Stomach (tissue), 9 donors: ENCODE data around the gene B4GALNT3. TPM values are rescaled to one million over a fixed set of nuclear protein-coding genes. Genes with fewer than 3 reads are reported as not detected.

Experiments used
- DNase-seq, 2 donors: peaks; one replicate each; pipeline versions ENCODE4 v3.0.0 to v3.0.0-alpha.2; 2013 to 2019
- H3K27ac ChIP-seq, 5 donors: fragments of 200-600 bp in 4 of 5; sonication (generic) in 4 of 5; one replicate each; pipeline ENCODE4 v1.5.1; 2013 to 2019; ENCODE audit warnings: mild to moderate bottlenecking in 1 of 5, moderate library complexity in 1 of 5
- H3K27me3 ChIP-seq, 3 donors: fragments of 200-600 bp; sonication (generic); one replicate each; pipeline ENCODE4 v1.5.1; 2017 to 2019; ENCODE audit warnings: mixed run types in 1 of 3
- H3K36me3 ChIP-seq, 4 donors: fragments of 200-600 bp; sonication (generic); 1 replicate in 3 of 4; 2 replicates in 1 of 4; pipeline ENCODE4 v1.5.1; 2016 to 2019
- H3K4me1 ChIP-seq, 4 donors: fragments of 200-600 bp; sonication (generic); one replicate each; pipeline ENCODE4 v1.5.1; 2016 to 2019
- H3K4me3 ChIP-seq, 4 donors: fragments of 200-600 bp; sonication (generic) in 3 of 4; one replicate each; pipeline ENCODE4 v1.5.1; 2016 to 2019; ENCODE audit warnings: mild to moderate bottlenecking in 1 of 4
- H3K9me3 ChIP-seq, 4 donors: fragments of 200-600 bp; sonication (generic); one replicate each; pipeline ENCODE4 v1.5.1; 2016 to 2019
- CTCF ChIP-seq, 7 experiments: fragments of 450-650 bp in 4 of 7; fragments of 200-600 bp in 3 of 7; sonication (generic) in 3 of 7; IDR thresholded peaks; one replicate each; pipeline ENCODE4 v1.5.1; 2016 to 2019; ENCODE audit warnings: antibody characterized with exemption in 7 of 7, control low read depth in 2 of 7, mild to moderate bottlenecking in 1 of 7
- EP300 ChIP-seq: sonication (generic); formaldehyde crosslinking; IDR thresholded peaks from one replicate; pipeline ENCODE4 v1.6.1; 2017; ENCODE audit warnings: antibody characterized with exemption
- POLR2A ChIP-seq, 4 donors: fragments of 450-650 bp; IDR thresholded peaks; one replicate each; pipeline ENCODE4 v1.6.1; 2016; ENCODE audit warnings: antibody characterized with exemption in 4 of 4, control low read depth in 2 of 4, mild to moderate bottlenecking in 1 of 4, moderate library complexity in 1 of 4
- POLR2AphosphoS5 ChIP-seq, 3 donors: sonication (generic); formaldehyde crosslinking; IDR thresholded peaks; one replicate each; pipeline ENCODE4 v1.6.1; 2016; ENCODE audit warnings: antibody characterized with exemption in 3 of 3
- WGBS, 5 donors: extraction: QIAGEN DNeasy Blood & Tissue Kit in 3 of 5; methylation state at CpG; one replicate each; pipeline versions ENCODE4 v1.1.5 to v1.1.7; 2013 to 2018; 5-methylcytosine and 5-hydroxymethylcytosine counted together
- intact Hi-C: fragments of 100-400 bp; cut with DNase I; formaldehyde crosslinking; loops from one replicate; pipeline ENCODE4 v1.15.1; 2023; ENCODE audit warnings: low total_unique reads
- polyA plus RNA-seq, 3 donors: library from polyadenylated mRNA; stranded (reverse); fragments of 200-250 nt; gene quantifications; one replicate each; pipeline ENCODE4 v1.2.3, GENCODE V29; 2013
- total RNA-seq, 5 donors: library from RNA; depleted of rRNA; stranded (reverse); fragments of >200 nt; gene quantifications; one replicate each; pipeline versions ENCODE4 v1.1.0 to v1.2.3, GENCODE V29; 2014 to 2016
- donor health status: healthy with polysubstance abuse.
- donor health status: Bipolar disorder and iron deficiency.
- donor health status: healthy.

B4GALNT3 gene
- total and polyA plus RNA-seq, 8 donors: 20.8 to 332 (median 71.0) TPM

DNA sequence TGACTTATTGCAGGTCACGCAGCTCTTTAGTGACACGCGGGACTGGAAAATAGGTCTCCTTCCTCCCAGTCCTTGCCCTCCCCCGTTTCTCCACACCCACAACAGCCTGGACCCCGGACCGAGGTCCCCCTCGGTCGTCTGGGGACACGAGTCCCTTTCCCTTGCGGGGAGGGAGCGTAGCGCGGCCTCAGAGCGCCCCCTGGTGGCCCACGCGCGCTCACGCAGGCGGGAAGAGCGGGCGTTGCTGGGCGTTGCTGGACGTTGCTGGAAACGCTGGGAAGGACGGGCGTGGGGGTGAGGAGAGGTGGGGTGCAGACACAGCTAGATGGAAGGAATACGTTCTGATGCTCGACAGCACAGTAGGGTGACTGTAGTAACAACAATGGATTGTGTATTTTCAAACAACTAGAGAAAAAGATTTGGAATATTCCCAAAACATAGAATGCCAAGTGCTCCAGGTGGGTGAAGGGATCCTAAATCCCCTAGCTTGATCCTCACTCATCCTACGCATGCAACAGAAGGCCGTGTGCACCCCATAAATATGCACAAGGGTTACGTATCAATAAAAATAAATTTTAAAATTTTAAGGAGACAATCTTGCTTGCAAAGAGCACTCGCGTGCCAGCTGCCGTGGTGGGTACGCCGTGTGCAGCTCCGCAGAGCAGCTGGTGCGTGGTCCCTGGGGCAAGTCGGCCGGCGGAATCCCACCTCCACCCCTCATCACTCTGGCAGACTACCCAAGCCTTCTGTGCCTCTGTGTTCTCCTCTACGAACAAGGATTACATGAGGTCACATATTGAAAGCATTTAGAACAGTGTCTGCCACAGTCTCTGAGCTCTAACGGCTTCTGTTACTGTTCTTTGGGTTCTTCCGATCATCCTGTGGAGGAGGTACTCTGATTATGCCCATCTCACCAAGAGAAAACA, 87.4 kb downstream of the B4GALNT3 start:
- WGBS, 5 donors: 32 to 49% (median 34%) methylated on average over 25 to 44 of the region's 44 CpGs
- intact Hi-C loops: loop anchor here (5.0 kb wide), 1 partner anchor 105 kb away; no protein-coding TSS in a partner anchor

GRCh38 chr12:547883-548470, 88.2 kb downstream of the B4GALNT3 start:
- H3K4me1 ChIP-seq: peaks cover 0 to 15% (median 9%) of the 10 kb centered on the region in 4 donors
- 74 to 83% (median 75%) methylated on average over 11 to 13 of the region's 13 CpGs for WGBS, 5 donors
- H3K4me3 ChIP-seq: no peak overlapping the region
- H3K27me3 ChIP-seq: peaks cover 0 to 48% (median 7%) of the 10 kb centered on the region in 3 donors
- no peak overlapping the region for H3K27ac ChIP-seq
- TF ChIP-seq POLR2A (IDR thresholded peaks at IDR 0.05) (no peak), EP300 (no peak), CTCF (IDR thresholded peaks at IDR 0.05) (no peak), POLR2AphosphoS5 (IDR thresholded peaks at IDR 0.05) (no peak)
- H3K9me3 ChIP-seq: no peaks in the 10 kb centered on the region
- DNase-seq: no peak
- intact Hi-C loops: loop anchor here (5.0 kb wide), 1 partner anchor 106 kb away; no protein-coding TSS in a partner anchor
- H3K36me3 ChIP-seq: peaks cover 7 to 68% (median 50%) of the 10 kb centered on the region in 4 donors

More for the DNA sequence above, 87.4 kb downstream of the B4GALNT3 start:
- peak; percentile 75 to 90 for DNase-seq
- Histone ChIP-seq H3K9me3 (no peaks in the 10 kb centered on the region), H3K4me3 (peak overlapping the region in 1 of 4 donors; percentile 14), H3K4me1 (peaks cover 3 to 22% (median 14%) of the 10 kb centered on the region in 4 donors), H3K36me3 (peaks cover 7 to 62% (median 44%) of the 10 kb centered on the region in 4 donors), H3K27ac (no peak overlapping the region), H3K27me3 (peaks cover 0 to 44% (median 7%) of the 10 kb centered on the region in 3 donors)
- peak in 1 of 3 donors; percentile 83 for TF ChIP-seq POLR2AphosphoS5 (IDR thresholded peaks at IDR 0.05)
- TF ChIP-seq CTCF (IDR thresholded peaks at IDR 0.05): peak in 6 of 7 experiments; percentile 97 to 100 (median 98)
- TF ChIP-seq EP300: no peak

- 90 to 93% (median 91%) methylated on average over 25 to 29 of the region's 29 CpGs for WGBS, 5 donors
- H3K36me3 ChIP-seq: peaks cover 7 to 80% (median 62%) of the 10 kb centered on the region in 4 donors
- H3K4me1 ChIP-seq: peaks cover 0 to 23% (median 9%) of the 10 kb centered on the region in 4 donors
- no peak overlapping the region for H3K27ac ChIP-seq
- no peak for DNase-seq
- intact Hi-C loops: loop anchor here (5.0 kb wide), 1 partner anchor 107 kb away; no protein-coding TSS in a partner anchor
- H3K4me3 ChIP-seq: no peak overlapping the region
- no peaks in the 10 kb centered on the region for H3K9me3 ChIP-seq
- peaks cover 0 to 39% (median 7%) of the 10 kb centered on the region in 3 donors for H3K27me3 ChIP-seq
- no peak for TF ChIP-seq POLR2AphosphoS5 (IDR thresholded peaks at IDR 0.05)
These were observed 89.8 kb downstream of the B4GALNT3 start for GRCh38 chr12:549476-550082.

DNA sequence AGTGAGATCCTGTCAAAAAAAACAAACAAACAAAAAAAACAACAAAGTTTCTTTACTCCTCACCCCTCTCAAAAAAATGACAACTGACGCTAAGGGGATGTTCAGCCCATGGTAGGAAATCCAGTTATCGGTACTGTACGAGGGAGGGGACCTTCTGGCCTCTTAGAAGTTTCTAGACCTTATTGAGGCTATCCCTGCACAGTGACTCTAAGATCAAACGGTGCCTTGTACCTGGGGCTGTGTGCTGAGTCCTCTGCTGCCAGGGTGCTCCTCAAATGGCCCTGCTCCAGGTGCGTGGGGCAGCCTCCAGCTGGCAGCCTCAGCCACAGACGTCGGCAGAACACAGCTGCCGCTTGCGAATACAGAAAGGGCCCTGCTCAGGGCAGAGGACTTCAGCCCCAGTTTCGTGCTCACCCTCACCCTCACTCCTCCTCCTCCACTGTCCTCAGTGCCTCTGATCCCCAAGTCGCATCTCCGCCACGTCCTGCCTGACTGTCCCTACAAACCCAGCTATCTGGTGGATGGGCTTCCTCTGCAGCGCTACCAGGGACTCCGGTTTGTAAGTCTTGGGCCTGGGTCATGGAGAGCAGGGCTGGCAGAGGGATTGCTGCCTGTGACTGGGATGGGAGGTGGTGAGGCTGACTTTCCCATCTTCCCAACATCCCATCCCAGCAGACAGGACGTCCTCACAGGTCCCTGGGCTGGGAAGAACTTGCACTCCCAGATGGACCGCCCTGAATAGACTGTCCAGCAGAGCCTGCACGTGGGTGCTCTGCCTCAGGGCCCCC, 90.9 kb downstream of the B4GALNT3 start:
- H3K27ac ChIP-seq: no peak overlapping the region
- DNase-seq: peak in 1 of 2 donors; percentile 52

More for the DNA sequence above, 90.9 kb downstream of the B4GALNT3 start:
- H3K27me3 ChIP-seq: peaks cover 0 to 28% (median 7%) of the 10 kb centered on the region in 3 donors
- no peak overlapping the region for H3K4me3 ChIP-seq
- peaks cover 0 to 23% (median 9%) of the 10 kb centered on the region in 4 donors for H3K4me1 ChIP-seq
- no peaks in the 10 kb centered on the region for H3K9me3 ChIP-seq
- no peak for TF ChIP-seq POLR2AphosphoS5 (IDR thresholded peaks at IDR 0.05)
- no peak for TF ChIP-seq POLR2A (IDR thresholded peaks at IDR 0.05)
- no peak for TF ChIP-seq EP300
- TF ChIP-seq CTCF (IDR thresholded peaks at IDR 0.05): no peak
- H3K36me3 ChIP-seq: peaks cover 7 to 73% (median 59%) of the 10 kb centered on the region in 4 donors
- intact Hi-C loops: no loop called here
- 73 to 81% (median 77%) methylated on average over 15 to 18 of the region's 18 CpGs for WGBS, 5 donors
